ENCODE data around the gene RUBCN. TPM values are rescaled to one million over a fixed set of nuclear protein-coding genes. Genes with fewer than 3 reads are reported as not detected.
A peak's percentile ranks its signal among the peaks of the same experiment; 100 is the strongest.
"Not testable (repeated sequence)": the region's sequence is repeated elsewhere in the genome, so short reads cannot be mapped to it uniquely, and the experiment has no call there.

The RUBCN gene
- total and polyA plus RNA-seq, 2 donors from 2014 or later, result 4.4 to 31.5 TPM

- H3K27me3 ChIP-seq (ENCODE audit: control insufficient read depth, insufficient read depth, low read length); H3K4me1 ChIP-seq (ENCODE audit: control insufficient read depth in 2 of 3, insufficient read depth in 2 of 3, low read depth in 1 of 3, low read length in 3 of 3); H3K9me3 ChIP-seq (ENCODE audit: control insufficient read depth in 2 of 3, insufficient read depth in 1 of 3, low read length in 3 of 3); DNase-seq; H3K4me3 ChIP-seq (ENCODE audit: low read length in 3 of 3); intact Hi-C loops (cut with DNase I); H3K9ac ChIP-seq (ENCODE audit: low read length in 3 of 3); FAIRE-seq; H3K36me3 ChIP-seq (ENCODE audit: control insufficient read depth in 2 of 3, insufficient read depth in 3 of 3, low read length in 3 of 3); H3K27ac ChIP-seq (ENCODE audit: low read depth in 2 of 2, low read length in 2 of 2): not testable (repeated sequence)
These were observed 71.6 kb downstream of the RUBCN start for GRCh38 chr3:197665142-197665491.

- H3K27ac ChIP-seq (ENCODE audit: low read depth in 2 of 2, low read length in 2 of 2); H3K4me1 ChIP-seq (ENCODE audit: control insufficient read depth in 2 of 3, insufficient read depth in 2 of 3, low read depth in 1 of 3, low read length in 3 of 3); H3K9me3 ChIP-seq (ENCODE audit: control insufficient read depth in 2 of 3, insufficient read depth in 1 of 3, low read length in 3 of 3); H3K4me3 ChIP-seq (ENCODE audit: low read length in 3 of 3); intact Hi-C loops (cut with DNase I); FAIRE-seq; H3K36me3 ChIP-seq (ENCODE audit: control insufficient read depth in 2 of 3, insufficient read depth in 3 of 3, low read length in 3 of 3); H3K27me3 ChIP-seq (ENCODE audit: control insufficient read depth, insufficient read depth, low read length); H3K9ac ChIP-seq (ENCODE audit: low read length in 3 of 3): not testable (repeated sequence)
- peak in 1 of 5 donors; percentile 41 for DNase-seq
These were observed 72.1 kb downstream of the RUBCN start for GRCh38 chr3:197664414-197665141.

GRCh38 chr3:197663367-197664140 lies 73.2 kb downstream of the RUBCN start:
- H3K4me1 ChIP-seq (ENCODE audit: control insufficient read depth in 2 of 3, insufficient read depth in 2 of 3, low read depth in 1 of 3, low read length in 3 of 3); intact Hi-C loops (cut with DNase I); H3K27ac ChIP-seq (ENCODE audit: low read depth in 2 of 2, low read length in 2 of 2); FAIRE-seq; H3K36me3 ChIP-seq (ENCODE audit: control insufficient read depth in 2 of 3, insufficient read depth in 3 of 3, low read length in 3 of 3); H3K9ac ChIP-seq (ENCODE audit: low read length in 3 of 3); H3K9me3 ChIP-seq (ENCODE audit: control insufficient read depth in 2 of 3, insufficient read depth in 1 of 3, low read length in 3 of 3); H3K4me3 ChIP-seq (ENCODE audit: low read length in 3 of 3); H3K27me3 ChIP-seq (ENCODE audit: control insufficient read depth, insufficient read depth, low read length); DNase-seq: not testable (repeated sequence)

GRCh38 chr3:197662352-197662751 lies 74.4 kb downstream of the RUBCN start:
- H3K4me1 ChIP-seq (ENCODE audit: control insufficient read depth in 2 of 3, insufficient read depth in 2 of 3, low read depth in 1 of 3, low read length in 3 of 3); H3K9ac ChIP-seq (ENCODE audit: low read length in 3 of 3); DNase-seq; H3K27me3 ChIP-seq (ENCODE audit: control insufficient read depth, insufficient read depth, low read length); H3K27ac ChIP-seq (ENCODE audit: low read depth in 2 of 2, low read length in 2 of 2); FAIRE-seq; H3K36me3 ChIP-seq (ENCODE audit: control insufficient read depth in 2 of 3, insufficient read depth in 3 of 3, low read length in 3 of 3); intact Hi-C loops (cut with DNase I); H3K9me3 ChIP-seq (ENCODE audit: control insufficient read depth in 2 of 3, insufficient read depth in 1 of 3, low read length in 3 of 3); H3K4me3 ChIP-seq (ENCODE audit: low read length in 3 of 3): not testable (repeated sequence)

GRCh38 chr3:197661874-197662273 lies 74.8 kb downstream of the RUBCN start:
- intact Hi-C loops (cut with DNase I); FAIRE-seq; H3K9ac ChIP-seq (ENCODE audit: low read length in 3 of 3); H3K36me3 ChIP-seq (ENCODE audit: control insufficient read depth in 2 of 3, insufficient read depth in 3 of 3, low read length in 3 of 3); H3K27ac ChIP-seq (ENCODE audit: low read depth in 2 of 2, low read length in 2 of 2); H3K9me3 ChIP-seq (ENCODE audit: control insufficient read depth in 2 of 3, insufficient read depth in 1 of 3, low read length in 3 of 3); H3K27me3 ChIP-seq (ENCODE audit: control insufficient read depth, insufficient read depth, low read length); H3K4me1 ChIP-seq (ENCODE audit: control insufficient read depth in 2 of 3, insufficient read depth in 2 of 3, low read depth in 1 of 3, low read length in 3 of 3); H3K4me3 ChIP-seq (ENCODE audit: low read length in 3 of 3): not testable (repeated sequence)
- peak in 1 of 5 donors; percentile 71 for DNase-seq

- DNase-seq; H3K4me1 ChIP-seq (ENCODE audit: control insufficient read depth in 2 of 3, insufficient read depth in 2 of 3, low read depth in 1 of 3, low read length in 3 of 3); H3K4me3 ChIP-seq (ENCODE audit: low read length in 3 of 3); H3K36me3 ChIP-seq (ENCODE audit: control insufficient read depth in 2 of 3, insufficient read depth in 3 of 3, low read length in 3 of 3); intact Hi-C loops (cut with DNase I); H3K9ac ChIP-seq (ENCODE audit: low read length in 3 of 3); FAIRE-seq; H3K9me3 ChIP-seq (ENCODE audit: control insufficient read depth in 2 of 3, insufficient read depth in 1 of 3, low read length in 3 of 3); H3K27ac ChIP-seq (ENCODE audit: low read depth in 2 of 2, low read length in 2 of 2); H3K27me3 ChIP-seq (ENCODE audit: control insufficient read depth, insufficient read depth, low read length): not testable (repeated sequence)
These were observed 75.4 kb downstream of the RUBCN start for GRCh38 chr3:197661234-197661834.

- FAIRE-seq; intact Hi-C loops (cut with DNase I); H3K4me1 ChIP-seq (ENCODE audit: control insufficient read depth in 2 of 3, insufficient read depth in 2 of 3, low read depth in 1 of 3, low read length in 3 of 3); H3K27me3 ChIP-seq (ENCODE audit: control insufficient read depth, insufficient read depth, low read length); H3K9me3 ChIP-seq (ENCODE audit: control insufficient read depth in 2 of 3, insufficient read depth in 1 of 3, low read length in 3 of 3); H3K36me3 ChIP-seq (ENCODE audit: control insufficient read depth in 2 of 3, insufficient read depth in 3 of 3, low read length in 3 of 3); H3K9ac ChIP-seq (ENCODE audit: low read length in 3 of 3); H3K4me3 ChIP-seq (ENCODE audit: low read length in 3 of 3); H3K27ac ChIP-seq (ENCODE audit: low read depth in 2 of 2, low read length in 2 of 2): not testable (repeated sequence)
- peak in 2 of 5 donors; percentile 26 to 33 for DNase-seq
These were observed 77.0 kb downstream of the RUBCN start for GRCh38 chr3:197659701-197660100.

- H3K36me3 ChIP-seq (ENCODE audit: control insufficient read depth in 2 of 3, insufficient read depth in 3 of 3, low read length in 3 of 3); H3K4me3 ChIP-seq (ENCODE audit: low read length in 3 of 3); FAIRE-seq; DNase-seq; intact Hi-C loops (cut with DNase I); H3K9me3 ChIP-seq (ENCODE audit: control insufficient read depth in 2 of 3, insufficient read depth in 1 of 3, low read length in 3 of 3); H3K27me3 ChIP-seq (ENCODE audit: control insufficient read depth, insufficient read depth, low read length); H3K27ac ChIP-seq (ENCODE audit: low read depth in 2 of 2, low read length in 2 of 2); H3K4me1 ChIP-seq (ENCODE audit: control insufficient read depth in 2 of 3, insufficient read depth in 2 of 3, low read depth in 1 of 3, low read length in 3 of 3); H3K9ac ChIP-seq (ENCODE audit: low read length in 3 of 3): not testable (repeated sequence)
These were observed 77.6 kb downstream of the RUBCN start for GRCh38 chr3:197659144-197659543.

All from kidney (tissue), 11 donors.